Activated CD4-positive, alpha-beta T cell treated with anti-CD3 and anti-CD28 coated beads, Interleukin-2, amount 10 ng/mL, durations not matched to agents 7 days and 5 days (primary cell): ENCODE results near the gene PCSK1N. TPM values are rescaled to one million over a fixed set of nuclear protein-coding genes. Genes with fewer than 3 reads are reported as not detected.
A peak's percentile ranks its signal among the peaks of the same experiment; 100 is the strongest.
"Not testable (repeated sequence)": the region's sequence is repeated elsewhere in the genome, so short reads cannot be mapped to it uniquely, and the experiment has no call there.

ENCODE experiments used
- CTCF ChIA-PET: fragments of 350-600 bp; sonication (Branson Sonifier 250); formaldehyde crosslinking; loops from one replicate; lab custom pipeline; 2021; ENCODE audit warnings: antibody characterized with exemption; lab: Charles Lee
- POLR2A ChIA-PET: fragments of 350-600 bp; sonication (Branson Sonifier 250); formaldehyde crosslinking; loops from one replicate; lab custom pipeline; 2021; ENCODE audit warnings: antibody characterized with exemption; lab: Charles Lee
- DNase-seq: peaks from one replicate; pipeline ENCODE4 v3.0.0-alpha.2; 2020
- H3K27ac Mint-ChIP-seq: one replicate; pipeline ENCODE4 v1.8.0; 2021; ENCODE audit warnings: mild to moderate bottlenecking, moderate library complexity, mixed read lengths
- H3K27me3 Mint-ChIP-seq: one replicate; pipeline ENCODE4 v1.8.0; 2021; ENCODE audit warnings: mixed read lengths
- H3K36me3 Mint-ChIP-seq: one replicate; pipeline ENCODE4 v1.8.0; 2021; ENCODE audit warnings: low read depth, mixed read lengths
- H3K4me1 Mint-ChIP-seq: one replicate; pipeline ENCODE4 v1.8.0; 2021; ENCODE audit warnings: mixed read lengths
- H3K4me3 Mint-ChIP-seq: one replicate; pipeline ENCODE4 v1.8.0; 2021; ENCODE audit warnings: mild to moderate bottlenecking, moderate library complexity, mixed read lengths
- H3K9me3 Mint-ChIP-seq: one replicate; pipeline ENCODE4 v1.8.0; 2021; ENCODE audit warnings: mixed read lengths
- total RNA-seq, 2 experiments: library from RNA; stranded (reverse); gene quantifications; one replicate each; pipeline ENCODE4 v1.2.3, GENCODE V29; 2021

Gene PCSK1N
- total RNA-seq, 2 experiments from 2014 or later = 0.33 to 0.40 TPM

GRCh38 chrX:48831909-48832291 is 3.5 kb downstream of the PCSK1N start:
- Mint-ChIP-seq H3K27me3 (peaks cover 66% of the 10 kb centered on the region), H3K9me3 (no peaks in the 10 kb centered on the region), H3K4me1 (peaks cover 20% of the 10 kb centered on the region), H3K4me3 (no peak overlapping the region), H3K36me3 (peaks cover 2% of the 10 kb centered on the region), H3K27ac (no peak overlapping the region)
- POLR2A ChIA-PET = no interaction called here
- CTCF ChIA-PET = no interaction called here
- no peak for DNase-seq

- Mint-ChIP-seq H3K4me3 (no peak overlapping the region), H3K4me1 (peaks cover 19% of the 10 kb centered on the region), H3K27ac (no peak overlapping the region), H3K36me3 (peaks cover 2% of the 10 kb centered on the region), H3K27me3 (peaks cover 62% of the 10 kb centered on the region), H3K9me3 (no peaks in the 10 kb centered on the region)
- POLR2A ChIA-PET = no interaction called here
- CTCF ChIA-PET = no interaction called here
- no peak for DNase-seq
Observed at GRCh38 chrX:48831136-48831908, 4.1 kb downstream of the PCSK1N start.

- peaks cover 5% of the 10 kb centered on the region for H3K36me3 Mint-ChIP-seq
- ChIA-PET POLR2A (no interaction called here), CTCF (no interaction called here)
- no peak overlapping the region for H3K4me3 Mint-ChIP-seq
- peaks cover 10% of the 10 kb centered on the region for H3K4me1 Mint-ChIP-seq
- H3K27ac Mint-ChIP-seq = no peak overlapping the region
- H3K9me3 Mint-ChIP-seq = no peaks in the 10 kb centered on the region
- DNase-seq = no peak
- peaks cover 49% of the 10 kb centered on the region for H3K27me3 Mint-ChIP-seq
Observed at GRCh38 chrX:48829016-48829735, 6.2 kb downstream of the PCSK1N start.

- peaks cover 8% of the 10 kb centered on the region for H3K36me3 Mint-ChIP-seq
- CTCF ChIA-PET = interaction anchor here (0.7 kb wide), 1 partner anchor 15 kb away, joined by 4 read pairs; no protein-coding TSS in a partner anchor
- H3K4me1 Mint-ChIP-seq = peaks cover 5% of the 10 kb centered on the region
- POLR2A ChIA-PET = no interaction called here
- peaks cover 34% of the 10 kb centered on the region for H3K27me3 Mint-ChIP-seq
- no peaks in the 10 kb centered on the region for H3K9me3 Mint-ChIP-seq
- DNase-seq = no peak
- no peak overlapping the region for H3K27ac Mint-ChIP-seq
- no peak overlapping the region for H3K4me3 Mint-ChIP-seq
Observed at GRCh38 chrX:48827654-48827968, 7.8 kb downstream of the PCSK1N start.

- Mint-ChIP-seq H3K4me3 (no peak overlapping the region), H3K4me1 (peaks cover 5% of the 10 kb centered on the region), H3K9me3 (no peaks in the 10 kb centered on the region), H3K36me3 (peaks cover 8% of the 10 kb centered on the region), H3K27ac (no peak overlapping the region), H3K27me3 (peaks cover 31% of the 10 kb centered on the region)
- ChIA-PET CTCF (interaction anchor here (0.7 kb wide), 1 partner anchor 16 kb away, joined by 4 read pairs; no protein-coding TSS in a partner anchor), POLR2A (no interaction called here)
- no peak for DNase-seq
Observed at GRCh38 chrX:48826876-48827653, 8.3 kb downstream of the PCSK1N start.

GRCh38 chrX:48826135-48826875 is 9.1 kb downstream of the PCSK1N start, which contains the start of gene ERAS:
Gene ERAS (plus strand): TSS chrX:48826513. CDS start chrX:48829124, 2,611 bp downstream.
- Mint-ChIP-seq H3K27me3 (peaks cover 31% of the 10 kb centered on the region), H3K27ac (no peak within 1 kb of the TSS), H3K4me3 (no peak within 1 kb of the TSS), H3K9me3 (no peaks in the 10 kb centered on the region), H3K4me1 (peaks cover 5% of the 10 kb centered on the region), H3K36me3 (peaks cover 8% of the 10 kb centered on the region)
- POLR2A ChIA-PET = no interaction called here
- CTCF ChIA-PET = no interaction called here
- DNase-seq = no peak

- ChIA-PET CTCF (no interaction called here), POLR2A (no interaction called here)
- Mint-ChIP-seq H3K27me3 (peaks cover 19% of the 10 kb centered on the region), H3K27ac (no peak overlapping the region), H3K9me3 (no peaks in the 10 kb centered on the region), H3K36me3 (peaks cover 10% of the 10 kb centered on the region), H3K4me1 (peaks cover 5% of the 10 kb centered on the region), H3K4me3 (no peak overlapping the region)
- DNase-seq = no peak
Observed at GRCh38 chrX:48824066-48824465, 11.3 kb downstream of the PCSK1N start.

- H3K27ac Mint-ChIP-seq = no peak overlapping the region
Observed at GRCh38 chrX:48823053-48823452, 12.4 kb downstream of the PCSK1N start.

GRCh38 chrX:48819394-48819793 is 16.0 kb downstream of the PCSK1N start:
- DNase-seq, H3K36me3 Mint-ChIP-seq, H3K4me1 Mint-ChIP-seq, H3K27me3 Mint-ChIP-seq, H3K4me3 Mint-ChIP-seq, POLR2A ChIA-PET, H3K27ac Mint-ChIP-seq, H3K9me3 Mint-ChIP-seq, CTCF ChIA-PET: not testable (repeated sequence)

More at GRCh38 chrX:48823053-48823452, 12.4 kb downstream of the PCSK1N start:
- H3K9me3 Mint-ChIP-seq = no peaks in the 10 kb centered on the region
- no peak for DNase-seq
- CTCF ChIA-PET = no interaction called here
- peaks cover 10% of the 10 kb centered on the region for H3K27me3 Mint-ChIP-seq
- H3K4me3 Mint-ChIP-seq = no peak overlapping the region
- POLR2A ChIA-PET = no interaction called here
- peaks cover 10% of the 10 kb centered on the region for H3K36me3 Mint-ChIP-seq
- H3K4me1 Mint-ChIP-seq = peaks cover 5% of the 10 kb centered on the region

GRCh38 chrX:48818866-48819265 is 16.5 kb downstream of the PCSK1N start:
- ChIA-PET POLR2A (no interaction called here), CTCF (no interaction called here)
- Mint-ChIP-seq H3K9me3 (no peaks in the 10 kb centered on the region), H3K4me1 (no peaks in the 10 kb centered on the region), H3K36me3 (peaks cover 9% of the 10 kb centered on the region), H3K27ac (peak overlapping the region; percentile 69), H3K4me3 (no peak overlapping the region), H3K27me3 (no peaks in the 10 kb centered on the region)
- DNase-seq = no peak

- H3K4me3 Mint-ChIP-seq = no peak overlapping the region
- H3K9me3 Mint-ChIP-seq = no peaks in the 10 kb centered on the region
- no peak for DNase-seq
- H3K27ac Mint-ChIP-seq = no peak overlapping the region
- H3K36me3 Mint-ChIP-seq = peaks cover 9% of the 10 kb centered on the region
- ChIA-PET POLR2A (no interaction called here), CTCF (no interaction called here)
- no peaks in the 10 kb centered on the region for H3K27me3 Mint-ChIP-seq
- no peaks in the 10 kb centered on the region for H3K4me1 Mint-ChIP-seq
Observed at GRCh38 chrX:48818098-48818497, 17.3 kb downstream of the PCSK1N start.

- H3K27ac Mint-ChIP-seq = no peak overlapping the region
- ChIA-PET CTCF (no interaction called here), POLR2A (no interaction called here)
- H3K36me3 Mint-ChIP-seq = peaks cover 15% of the 10 kb centered on the region
- no peak overlapping the region for H3K4me3 Mint-ChIP-seq
- DNase-seq = no peak
- H3K4me1 Mint-ChIP-seq = peaks cover 2% of the 10 kb centered on the region
- no peaks in the 10 kb centered on the region for H3K27me3 Mint-ChIP-seq
- H3K9me3 Mint-ChIP-seq = no peaks in the 10 kb centered on the region
Observed at GRCh38 chrX:48816014-48816810, 19.2 kb downstream of the PCSK1N start.
